Ishikawa (cell line): ENCODE measurements around the gene MAP4K5.

Experiments used
- CEBPB ChIP-seq: IDR thresholded peaks from 2 replicates; pipeline ENCODE4 v1.6.1; 2012
- CREB1 ChIP-seq: IDR thresholded peaks from 2 replicates; pipeline ENCODE4 v1.6.1; 2012; ENCODE audit warnings: low read depth
- EGR1 ChIP-seq: IDR thresholded peaks from 2 replicates; pipeline ENCODE4 v1.6.1; 2012
- EP300 ChIP-seq: IDR thresholded peaks from 2 replicates; pipeline ENCODE4 v1.6.1; 2012; ENCODE audit warnings: borderline replicate concordance
- FOXM1 ChIP-seq: IDR thresholded peaks from 2 replicates; pipeline ENCODE4 v1.6.1; 2012; ENCODE audit warnings: low read depth, borderline replicate concordance
- MAX ChIP-seq: IDR thresholded peaks from 2 replicates; pipeline ENCODE4 v1.6.1; 2012
- NFIC ChIP-seq: IDR thresholded peaks from 2 replicates; pipeline ENCODE4 v1.6.1; 2012
- RAD21 ChIP-seq: IDR thresholded peaks from 2 replicates; pipeline ENCODE4 v1.6.1; 2012; ENCODE audit warnings: low read depth
- TAF1 ChIP-seq: IDR thresholded peaks from 2 replicates; pipeline ENCODE4 v1.6.1; 2012; ENCODE audit warnings: low read depth, mild to moderate bottlenecking
- TCF12 ChIP-seq: IDR thresholded peaks from 2 replicates; pipeline ENCODE4 v1.6.1; 2012; ENCODE audit warnings: low read depth
- TEAD4 ChIP-seq: IDR thresholded peaks from 2 replicates; pipeline ENCODE4 v1.6.1; 2012
- YY1 ChIP-seq: IDR thresholded peaks from 2 replicates; pipeline ENCODE4 v1.6.1; 2012; ENCODE audit warnings: low read depth
- ZBTB7A ChIP-seq: IDR thresholded peaks from 2 replicates; pipeline ENCODE4 v1.6.1; 2012; ENCODE audit warnings: low read depth
- TF ChIP-seq, protein P1 (sequence below): IDR thresholded peaks from 2 replicates; pipeline ENCODE4 v1.6.1; 2012

DNA sequence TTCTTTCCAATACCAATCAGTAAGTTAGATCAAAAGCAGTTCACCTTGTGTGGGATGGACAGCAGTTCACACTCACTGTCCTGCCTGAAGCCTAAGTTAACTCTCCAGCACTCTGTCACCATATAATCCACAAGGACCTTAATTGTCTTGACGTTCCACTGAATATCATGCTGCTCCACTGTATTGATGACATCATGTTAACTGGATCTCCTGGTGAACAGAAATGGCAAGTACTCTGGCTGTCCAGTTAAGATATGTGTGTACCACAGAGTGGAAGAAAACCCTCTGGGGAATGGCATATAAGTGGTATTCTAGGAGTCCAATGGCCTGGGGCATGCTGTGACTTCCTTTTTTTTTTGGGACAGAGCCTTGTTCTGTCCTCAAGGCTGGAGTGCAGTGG, 151.9 kb downstream of the MAP4K5 start:
- TF ChIP-seq FOXM1 (no peak), TEAD4 (no peak), MAX (no peak), ZBTB7A (no peak), YY1 (no peak), EP300 (no peak), RAD21 (no peak), CEBPB (no peak), TCF12 (no peak), TAF1 (no peak), NFIC (no peak), EGR1 (no peak), CREB1 (no peak)
- TF ChIP-seq, protein P1, sequence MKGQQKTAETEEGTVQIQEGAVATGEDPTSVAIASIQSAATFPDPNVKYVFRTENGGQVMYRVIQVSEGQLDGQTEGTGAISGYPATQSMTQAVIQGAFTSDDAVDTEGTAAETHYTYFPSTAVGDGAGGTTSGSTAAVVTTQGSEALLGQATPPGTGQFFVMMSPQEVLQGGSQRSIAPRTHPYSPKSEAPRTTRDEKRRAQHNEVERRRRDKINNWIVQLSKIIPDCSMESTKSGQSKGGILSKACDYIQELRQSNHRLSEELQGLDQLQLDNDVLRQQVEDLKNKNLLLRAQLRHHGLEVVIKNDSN: no peak
